HG03060 (cell line): ENCODE data around the gene COL4A2.

ENCODE experiments used
- ATAC-seq: cut with Tn5 transposase; IDR thresholded peaks from one replicate; pipeline ENCODE4 v1.9.1; 2021; ENCODE audit warnings: low read depth, moderate number of reproducible peaks; ENCODE audit not compliant: unreplicated experiment

Gene COL4A2

DNA sequence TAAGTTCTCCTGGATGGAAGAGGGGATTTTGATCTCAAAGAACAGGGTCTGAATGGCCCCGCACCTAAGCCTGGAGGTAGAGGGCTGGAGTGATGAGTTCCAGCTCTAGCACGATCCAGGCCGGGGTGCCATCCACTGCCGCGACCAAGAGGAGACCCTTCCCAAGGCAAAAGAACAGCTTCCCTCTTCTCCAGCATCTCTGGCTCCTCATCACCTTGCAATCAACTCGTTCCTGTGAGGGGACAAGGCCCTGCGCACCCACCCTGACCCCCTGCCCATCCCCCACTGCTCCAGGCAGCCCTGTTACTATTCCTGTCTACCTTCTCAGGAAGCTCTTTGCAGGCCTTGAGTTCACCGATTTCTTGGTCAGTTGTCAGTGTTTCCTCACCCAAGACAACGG, 17.9 kb upstream of the COL4A2 start:
- no peak for ATAC-seq

- no peak for ATAC-seq
These were observed 17.4 kb upstream of the COL4A2 start for GRCh38 chr13:110289661-110290060.

- no peak for ATAC-seq
These were observed 16.9 kb upstream of the COL4A2 start for GRCh38 chr13:110290153-110290552.

DNA sequence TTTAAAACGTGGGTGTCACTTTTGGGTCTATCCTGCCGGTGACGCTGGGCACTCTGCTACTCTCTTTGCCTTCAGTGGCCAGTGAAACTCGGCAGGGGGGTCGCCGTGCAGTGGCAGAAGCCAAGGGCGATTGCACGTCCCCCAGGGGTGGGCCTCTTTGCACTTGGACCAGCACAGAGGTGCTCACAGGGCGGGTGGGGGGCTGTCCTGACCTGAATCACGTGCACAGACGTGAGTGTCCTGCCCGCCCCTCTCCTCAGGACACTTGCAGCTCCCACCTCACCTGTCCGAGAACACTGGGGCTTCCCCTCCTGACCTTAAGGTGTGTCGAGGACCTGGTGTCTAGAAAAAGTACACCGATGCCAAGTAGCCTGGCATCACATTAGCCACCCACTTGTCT, 16.3 kb upstream of the COL4A2 start:
- ATAC-seq = no peak

GRCh38 chr13:110291286-110291685, 15.8 kb upstream of the COL4A2 start:
- ATAC-seq = no peak

DNA sequence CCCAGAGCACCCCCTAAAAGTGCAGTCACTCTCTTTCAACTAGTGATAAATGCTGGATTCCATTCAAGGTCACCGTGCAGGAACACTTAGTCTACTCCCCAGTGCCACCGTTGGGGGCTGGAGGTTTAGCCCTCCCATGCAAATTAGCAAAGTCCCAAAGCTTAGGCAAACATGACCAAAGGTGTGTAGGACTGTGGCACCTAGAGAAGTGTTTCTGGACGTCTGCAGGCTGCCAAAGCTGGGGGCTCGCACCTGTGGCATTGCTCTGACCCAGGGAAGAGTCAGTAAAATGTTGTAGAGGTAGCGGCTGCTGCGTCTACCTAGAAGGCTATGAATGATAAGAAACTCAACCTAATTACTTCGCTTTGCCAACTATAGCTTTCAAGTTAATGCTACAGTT, 14.0 kb upstream of the COL4A2 start:
- ATAC-seq = no peak

DNA sequence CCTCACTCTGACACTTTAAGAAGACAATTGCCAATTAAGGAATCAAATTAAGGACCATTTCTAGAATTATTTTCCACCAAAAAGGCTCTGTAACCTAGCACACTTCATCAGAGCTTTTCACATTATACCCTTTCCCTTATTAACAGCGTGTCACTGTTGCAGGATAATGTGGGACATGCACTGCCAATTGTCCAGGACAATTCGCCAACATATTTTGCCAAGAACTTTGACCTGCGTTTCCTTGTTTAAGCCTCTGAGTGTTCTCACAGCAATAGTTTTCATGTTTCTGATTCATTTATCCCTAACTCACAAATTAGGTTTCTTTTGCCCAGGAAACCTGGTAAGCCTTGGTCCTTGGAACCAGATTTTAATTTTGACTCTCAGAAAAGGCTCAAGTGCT, 13.4 kb upstream of the COL4A2 start:
- no peak for ATAC-seq

GRCh38 chr13:110294146-110294545, 12.9 kb upstream of the COL4A2 start:
- no peak for ATAC-seq

DNA sequence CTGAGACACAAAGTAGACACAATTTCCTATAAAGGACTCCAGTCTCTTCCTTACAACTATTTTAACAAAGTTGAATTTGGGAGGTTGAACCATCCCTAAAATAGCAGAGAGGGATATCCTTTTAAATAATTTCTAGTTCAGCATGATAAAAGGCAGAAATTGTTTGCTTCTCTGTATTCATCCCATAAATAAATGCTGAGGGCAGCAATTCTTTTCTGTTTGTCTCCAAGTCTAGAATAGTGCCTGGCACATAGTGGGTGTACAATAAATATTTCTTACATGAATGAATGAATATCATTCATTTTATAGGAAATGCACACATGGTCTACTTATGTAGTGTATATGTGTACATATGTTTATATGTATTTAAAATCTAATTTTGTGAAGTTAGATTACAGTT, 12.5 kb upstream of the COL4A2 start:
- no peak for ATAC-seq

- no peak for ATAC-seq
These were observed 10.1 kb upstream of the COL4A2 start for GRCh38 chr13:110297011-110297410.

DNA sequence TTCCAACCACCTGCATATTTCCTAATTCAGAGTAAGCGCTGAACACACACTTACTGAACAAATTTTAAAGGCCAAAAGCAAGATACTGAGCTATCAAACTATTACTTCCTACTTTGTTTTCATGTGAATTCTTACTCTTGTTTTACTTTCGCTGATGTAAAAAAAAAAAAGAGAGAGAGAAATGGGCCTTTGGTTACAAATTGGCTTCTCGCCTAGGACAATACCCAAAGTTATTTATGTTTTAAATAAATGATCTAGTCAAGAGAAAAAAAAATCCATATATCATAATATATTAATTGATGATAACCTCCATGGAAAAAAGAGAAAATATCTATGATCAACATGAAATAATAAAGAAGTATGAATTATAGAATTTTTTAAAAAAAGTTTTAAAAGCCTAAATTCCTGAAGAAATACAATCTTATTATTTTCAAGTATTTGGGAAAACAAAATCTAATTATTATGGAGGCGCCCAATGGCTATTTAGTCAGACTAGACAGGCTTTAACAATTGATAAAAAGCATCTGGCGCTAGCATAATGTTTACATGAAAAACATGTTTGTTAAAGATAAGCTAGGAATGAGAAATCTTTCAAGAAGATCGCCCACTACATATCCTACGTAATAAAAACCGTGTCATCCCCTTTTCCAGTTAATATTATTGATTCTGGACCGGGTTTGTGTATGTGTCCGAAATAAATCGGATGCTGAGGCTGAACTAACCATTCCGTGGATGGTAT, 9.1 kb upstream of the COL4A2 start:
- ATAC-seq = no peak

GRCh38 chr13:110298505-110299282, 8.4 kb upstream of the COL4A2 start:
- no peak for ATAC-seq

DNA sequence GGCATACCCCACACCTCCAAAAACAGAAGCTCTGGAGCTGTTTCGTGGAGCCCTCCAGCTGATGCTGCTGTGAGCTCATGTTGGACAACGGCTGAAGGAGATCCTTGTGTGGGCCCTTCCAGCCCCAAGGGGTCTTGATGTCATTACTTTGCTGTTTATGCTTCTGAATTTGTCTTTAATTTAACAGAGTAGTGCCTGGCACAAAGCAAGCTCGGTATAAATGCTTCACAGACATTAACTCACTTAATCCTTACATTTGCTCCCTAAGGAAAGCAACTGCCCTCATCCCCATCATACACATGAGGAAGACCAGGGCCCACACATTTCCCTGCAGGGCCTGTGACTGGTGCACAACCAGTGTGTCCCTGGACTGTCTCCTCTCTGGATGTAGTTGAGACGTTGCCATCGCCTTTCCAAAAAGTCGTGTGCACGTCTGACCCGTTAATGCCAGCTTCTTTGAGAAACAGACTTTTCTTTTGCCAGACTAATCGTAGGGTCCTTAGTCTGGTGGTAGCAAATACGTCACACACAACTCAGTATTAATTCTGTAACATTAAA, 7.7 kb upstream of the COL4A2 start:
- no peak for ATAC-seq

DNA sequence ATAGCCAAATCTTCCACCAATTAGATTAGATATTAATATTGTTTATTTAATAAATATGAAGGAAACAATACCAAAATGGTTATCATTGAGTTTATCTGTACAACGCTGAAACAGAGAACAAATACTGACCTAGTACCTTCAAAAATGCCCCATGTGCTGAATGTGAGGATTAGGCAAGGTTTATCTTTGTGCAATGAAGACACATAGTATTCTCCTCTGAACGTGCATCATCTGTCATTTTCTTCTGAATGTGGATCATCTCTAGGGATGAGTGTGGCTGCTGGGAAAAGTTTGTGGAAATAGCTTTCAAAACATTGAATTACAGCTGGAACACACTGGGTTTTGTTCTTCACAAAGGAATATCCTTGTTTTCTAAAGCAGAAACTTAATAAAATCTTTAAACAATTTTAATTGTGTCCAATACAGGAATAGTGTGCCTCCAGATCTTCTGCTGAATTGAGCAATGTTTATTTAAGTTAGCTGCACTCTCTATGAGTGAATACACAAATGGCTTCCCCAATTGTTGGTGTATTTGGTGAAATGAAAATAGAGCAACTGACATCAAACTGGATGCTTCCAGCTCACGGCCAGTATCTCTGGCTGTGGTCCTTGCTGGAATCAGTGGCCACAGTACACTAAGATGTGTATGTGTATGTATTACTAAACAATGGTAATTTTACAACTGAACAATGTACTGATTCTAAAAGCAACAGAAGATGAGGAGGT, 6.8 kb upstream of the COL4A2 start:
- no peak for ATAC-seq

- no peak for ATAC-seq
These were observed 6.0 kb upstream of the COL4A2 start for GRCh38 chr13:110301083-110301482.

GRCh38 chr13:110301606-110302553, 5.2 kb upstream of the COL4A2 start:
- no peak for ATAC-seq

GRCh38 chr13:110302997-110303396, 4.1 kb upstream of the COL4A2 start:
- ATAC-seq = no peak

DNA sequence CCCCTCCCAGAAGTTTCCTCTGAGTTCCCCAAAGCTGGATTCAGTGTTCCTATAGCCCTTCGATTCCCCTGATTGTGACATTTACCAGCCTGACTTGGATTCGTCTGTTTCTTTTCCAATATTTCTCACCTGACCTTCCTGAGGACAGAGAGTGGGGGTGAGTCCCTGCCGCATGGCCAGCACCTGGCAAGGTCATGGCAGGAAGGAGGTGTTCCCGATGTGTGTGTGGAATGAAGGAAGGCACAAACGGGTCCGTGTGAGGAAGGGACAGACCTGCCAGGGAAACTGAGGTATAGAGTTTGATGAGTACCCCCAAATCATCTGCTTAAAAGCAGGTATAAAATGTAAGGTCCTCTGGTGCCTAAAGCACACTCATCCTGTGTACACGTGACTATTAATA, 3.4 kb upstream of the COL4A2 start:
- no peak for ATAC-seq

GRCh38 chr13:110304256-110304655, 2.8 kb upstream of the COL4A2 start:
- ATAC-seq = no peak

GRCh38 chr13:110305001-110305400, 2.1 kb upstream of the COL4A2 start:
- ATAC-seq = no peak
